IMR-90 (cell line): Measurements from ENCODE around the gene TRIM71.

Source experiments
- BHLHE40 ChIP-seq: fragments of 150-350 bp; IDR thresholded peaks from 2 replicates; pipeline ENCODE4 v1.6.1; 2016; ENCODE audit warnings: mild to moderate bottlenecking, low read depth, low read length
- CEBPB ChIP-seq: IDR thresholded peaks from 2 replicates; pipeline ENCODE4 v1.6.1; 2012; ENCODE audit warnings: low read depth, low read length, improper control_type of control experiment
- CTCF ChIP-seq: conservative IDR thresholded peaks from 2 replicates; pipeline ENCODE4 v1.5.1; 2012; ENCODE audit warnings: mild to moderate bottlenecking, low read depth, low read length, improper control_type of control experiment
- MAZ ChIP-seq: IDR thresholded peaks from 2 replicates; pipeline ENCODE4 v1.6.1; 2012; ENCODE audit warnings: low read depth, mild to moderate bottlenecking, low read length, improper control_type of control experiment, moderate library complexity, borderline replicate concordance
- POLR2A ChIP-seq: IDR thresholded peaks from 2 replicates; pipeline ENCODE4 v1.6.1; 2012; ENCODE audit warnings: mild to moderate bottlenecking, low read depth, low read length
- RAD21 ChIP-seq: IDR thresholded peaks from 2 replicates; pipeline ENCODE4 v1.6.1; 2012; ENCODE audit warnings: low read length, improper control_type of control experiment
- RCOR1 ChIP-seq: IDR thresholded peaks from 2 replicates; pipeline ENCODE4 v1.6.1; 2012; ENCODE audit warnings: mild to moderate bottlenecking, low read length, improper control_type of control experiment; ENCODE audit not compliant: insufficient replicate concordance
- RFX5 ChIP-seq: IDR thresholded peaks from 2 replicates; pipeline ENCODE4 v1.8.0; 2012; ENCODE audit warnings: low read depth, mild to moderate bottlenecking, low read length, moderate library complexity
- SMC3 ChIP-seq: fragments of 150-350 bp; IDR thresholded peaks from 2 replicates; pipeline ENCODE4 v1.6.1; 2016; ENCODE audit warnings: low read depth, mild to moderate bottlenecking, antibody characterized with exemption, low read length, moderate library complexity

GRCh38 chr3:32855350-32855953, 37.7 kb downstream of the TRIM71 start:
- TF ChIP-seq CTCF = no peak
- no peak for TF ChIP-seq SMC3
- no peak for TF ChIP-seq MAZ
- no peak for TF ChIP-seq RFX5
- TF ChIP-seq POLR2A = no peak
- no peak for TF ChIP-seq RCOR1
- no peak for TF ChIP-seq RAD21
- TF ChIP-seq BHLHE40 = no peak
- TF ChIP-seq CEBPB = no peak
